Tongue (tissue), 2 donors: ENCODE results near the gene ADGRB2. TPM values are rescaled to one million over a fixed set of nuclear protein-coding genes. Genes with fewer than 3 reads are reported as not detected.

Experiments used
- DNase-seq: peaks from one replicate; pipeline ENCODE4 v3.0.0-alpha.2; 2015
- total RNA-seq: library from RNA; depleted of rRNA; stranded (reverse); fragments of >200 nt; gene quantifications from one replicate; pipeline ENCODE4 v1.2.3, GENCODE V29; 2014

ADGRB2 gene
- total RNA-seq, 1 donor from 2014 or later = 7.9 TPM

DNA sequence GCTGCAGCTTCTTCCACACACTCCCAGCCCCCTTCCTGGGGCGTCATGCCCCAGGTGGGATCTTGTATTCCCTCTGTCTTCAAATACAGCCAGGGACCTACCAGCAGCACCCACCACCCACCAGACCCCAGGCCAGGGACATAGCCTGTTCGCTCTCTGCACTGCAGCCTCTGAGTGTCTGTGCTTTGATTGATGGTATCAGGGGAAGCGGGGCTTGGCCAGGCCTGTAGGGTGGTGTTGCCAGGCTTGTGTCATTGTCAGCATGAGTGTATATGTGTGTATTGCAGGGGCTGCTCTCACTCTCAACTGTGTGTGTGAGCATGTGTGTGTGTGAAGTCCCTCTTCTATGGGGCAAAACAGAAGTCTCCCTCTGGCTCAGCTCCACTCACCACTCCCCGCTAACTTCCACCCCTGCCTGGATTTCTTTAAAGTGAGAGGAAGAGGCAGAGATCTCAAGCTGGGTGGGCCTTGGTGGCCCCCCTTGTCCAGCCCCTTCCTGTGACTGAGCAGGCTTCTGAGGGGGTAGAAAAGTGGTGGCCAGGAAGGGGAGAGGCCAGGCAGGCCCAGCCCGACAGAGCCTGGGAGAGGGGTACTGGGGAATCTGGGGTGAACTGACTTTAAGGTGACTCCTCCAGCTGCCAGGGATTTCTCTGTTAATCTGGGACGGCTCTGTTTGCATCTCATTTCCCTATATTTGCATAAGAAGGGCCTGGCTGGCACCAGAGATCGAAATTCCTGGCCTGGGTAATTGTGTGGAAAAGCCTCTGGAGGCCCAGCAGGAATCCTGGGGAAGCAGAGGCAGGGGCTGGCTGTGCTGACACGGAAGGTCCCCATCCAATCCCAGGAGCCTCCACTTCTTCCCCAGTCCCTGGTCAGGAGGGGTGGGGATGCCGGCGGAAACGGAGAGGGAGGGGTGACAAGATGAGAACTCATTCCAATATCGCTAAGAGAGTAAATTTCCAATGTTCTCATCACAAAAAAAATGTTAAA lies 18.6 kb upstream of the ADGRB2 start:
- DNase-seq = peak; percentile 65

DNA sequence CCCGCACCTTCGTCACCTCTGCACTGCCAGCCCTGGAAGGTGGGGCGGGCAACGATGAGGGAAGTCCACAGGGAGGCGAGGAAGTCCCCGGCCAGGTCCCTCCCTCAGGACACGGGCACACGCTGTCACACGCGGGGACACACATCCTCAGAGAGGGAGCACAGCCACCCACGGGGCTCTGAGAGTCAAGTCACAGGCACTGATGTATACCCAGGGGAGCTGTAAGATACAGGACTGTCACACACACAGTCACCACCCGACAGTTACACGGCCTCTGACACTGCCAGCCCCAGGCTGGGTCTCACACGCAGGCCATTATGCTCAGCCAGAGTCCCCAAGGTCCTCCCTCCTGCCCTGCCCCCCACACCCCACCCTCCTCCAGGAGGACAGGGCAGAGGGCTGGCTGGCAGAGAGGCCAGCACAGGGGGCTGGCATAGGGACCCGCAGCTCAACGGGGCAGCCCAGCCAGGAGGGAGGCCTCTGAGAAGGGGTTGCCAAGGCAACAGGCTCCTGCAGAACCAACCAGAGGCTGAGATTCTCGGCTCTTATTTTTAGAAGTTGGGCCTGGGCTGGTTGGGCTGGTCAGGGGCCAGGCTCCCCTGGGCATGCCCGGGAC lies 17.7 kb upstream of the ADGRB2 start:
- DNase-seq = peak; percentile 71

DNA sequence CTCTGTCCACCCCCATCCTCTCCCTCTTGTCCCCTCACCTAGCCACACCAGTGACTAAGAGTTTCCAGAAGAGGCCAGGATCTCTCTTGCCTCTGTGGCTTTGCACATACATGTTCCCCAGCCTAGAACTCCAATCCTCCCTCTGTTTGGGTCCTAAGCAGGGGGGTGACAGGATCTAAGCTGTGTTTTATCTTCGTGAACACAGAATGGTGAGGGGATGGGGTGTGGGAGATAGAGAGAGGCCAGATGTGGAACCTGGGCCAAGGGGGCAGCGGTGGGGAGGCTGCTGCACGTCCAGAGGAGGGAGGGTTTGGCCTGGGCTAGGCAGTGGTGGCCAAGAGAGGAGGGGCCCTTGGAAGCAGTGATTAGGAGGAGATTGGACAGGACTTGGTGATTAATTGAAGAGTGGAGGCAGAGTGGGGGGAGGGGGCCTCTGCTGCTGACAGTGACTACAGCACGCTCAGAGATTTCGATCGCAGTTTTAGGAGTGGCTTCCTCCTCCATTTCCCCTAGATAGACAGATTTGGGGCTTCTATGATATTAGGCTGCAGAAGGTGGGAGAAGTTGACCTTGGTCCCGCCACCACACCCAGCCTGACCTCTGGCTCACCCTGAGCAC lies 17.1 kb upstream of the ADGRB2 start:
- DNase-seq = no peak

DNA sequence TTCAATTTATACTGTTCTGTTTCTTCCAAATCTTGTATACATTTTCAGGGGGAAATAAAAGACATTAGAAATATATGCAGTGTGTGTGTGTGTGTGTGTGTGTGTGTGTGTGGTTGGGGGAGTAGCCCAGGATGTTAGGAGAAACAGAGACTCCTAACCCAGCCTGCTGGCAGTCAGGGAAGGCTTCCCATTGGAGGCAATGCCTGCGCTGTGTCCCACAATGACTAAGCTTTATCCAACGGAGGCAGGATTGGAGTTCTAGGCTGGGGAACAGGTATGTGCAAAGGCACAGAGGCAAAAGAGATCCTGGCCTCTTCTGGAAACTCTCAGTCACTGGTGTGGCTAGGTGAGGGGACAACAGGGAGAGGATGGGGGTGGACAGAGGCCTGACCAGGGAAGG lies 16.5 kb upstream of the ADGRB2 start:
- no peak for DNase-seq

DNA sequence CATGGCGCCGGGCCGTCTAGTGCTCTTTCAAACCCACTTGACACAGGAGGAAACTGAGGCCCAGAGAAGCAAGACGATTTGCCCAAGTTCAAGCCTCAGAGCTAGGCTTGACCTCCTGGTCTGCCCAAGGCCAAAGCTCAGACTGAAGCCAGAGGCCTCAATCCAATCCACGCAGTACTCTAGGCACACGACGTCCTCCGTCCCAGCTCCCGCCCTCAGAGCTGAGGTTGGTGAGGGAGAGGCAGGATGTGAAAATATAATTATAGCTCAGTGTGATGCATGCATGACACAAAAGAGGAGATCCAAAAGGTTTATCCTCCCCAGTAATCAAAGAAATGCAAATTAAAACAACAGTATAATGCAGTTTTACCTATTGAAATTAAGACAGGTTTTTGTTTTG lies 15.5 kb upstream of the ADGRB2 start:
- no peak for DNase-seq

DNA sequence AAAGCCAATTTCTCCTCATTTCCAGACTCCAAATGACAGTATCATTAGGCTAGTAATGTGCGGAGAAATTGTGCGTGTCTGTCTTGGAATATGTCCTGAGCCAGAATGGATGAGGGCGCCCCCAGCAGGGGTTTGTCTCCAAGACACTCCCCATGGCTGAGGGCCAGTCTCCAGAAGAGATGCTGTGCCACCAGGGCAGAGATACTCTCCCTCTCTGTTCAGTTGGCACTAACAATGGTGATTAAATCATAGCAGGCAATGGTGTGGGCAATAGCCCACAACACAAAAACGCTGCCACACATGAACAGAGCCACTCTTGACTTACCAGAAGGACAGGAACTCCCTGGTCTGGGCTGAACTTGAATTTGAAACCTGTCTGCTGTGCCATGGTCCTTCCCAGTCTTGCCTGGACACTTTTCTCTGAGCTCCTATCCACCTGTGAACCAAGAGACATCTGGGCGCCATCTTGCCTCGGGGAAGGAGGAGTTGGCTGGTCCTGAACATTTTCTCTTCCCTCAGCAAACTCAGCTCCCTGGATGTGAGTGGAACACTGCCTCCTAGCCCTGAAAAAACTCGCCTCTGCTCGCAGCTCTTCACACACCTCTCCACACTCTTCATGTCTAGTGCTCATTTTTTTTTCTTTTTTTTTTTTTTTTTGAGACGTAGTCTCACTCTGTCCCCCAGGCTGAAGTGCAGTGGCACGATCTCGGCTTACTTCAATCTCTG lies 14.8 kb upstream of the ADGRB2 start:
- DNase-seq = no peak

DNA sequence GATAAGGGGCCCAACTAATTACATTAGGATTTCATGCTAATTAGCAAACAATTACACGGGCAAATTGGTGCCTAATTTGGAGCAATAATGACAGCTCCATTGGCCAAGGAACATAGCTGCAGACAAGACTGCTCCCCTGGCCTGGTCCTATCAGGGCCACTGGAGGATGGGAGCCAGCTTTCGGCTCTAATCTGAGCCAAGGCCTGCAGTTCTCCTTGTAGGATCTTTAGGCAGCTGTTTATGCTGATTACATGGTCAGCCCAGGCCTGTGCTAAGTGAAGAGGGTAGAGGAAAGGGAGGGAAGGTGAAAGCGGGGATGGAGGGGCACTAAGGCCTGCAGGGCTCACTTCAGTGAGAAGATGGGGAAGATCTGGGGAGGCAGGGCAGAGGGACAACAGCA lies 12.4 kb upstream of the ADGRB2 start:
- peak; percentile 79 for DNase-seq

DNA sequence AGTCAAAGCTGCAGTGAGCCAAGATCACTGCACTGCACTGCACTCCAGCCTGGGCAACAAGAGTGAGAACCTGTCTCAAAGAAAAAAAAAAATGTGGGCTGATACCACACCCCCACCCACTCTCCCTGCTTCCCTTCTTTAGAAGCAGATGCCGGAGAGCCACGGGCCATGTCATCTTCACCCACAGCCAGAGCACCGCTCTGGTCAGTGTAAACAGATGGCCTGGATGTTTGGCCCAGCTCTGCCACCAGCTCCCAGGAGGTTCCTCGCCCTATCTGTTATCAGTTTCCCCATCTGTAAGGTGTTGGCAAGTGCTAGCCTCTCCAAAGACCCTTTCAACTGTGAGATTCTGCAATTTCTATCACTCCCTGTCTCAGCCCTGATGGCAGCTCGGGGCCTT lies 11.9 kb upstream of the ADGRB2 start:
- no peak for DNase-seq

DNA sequence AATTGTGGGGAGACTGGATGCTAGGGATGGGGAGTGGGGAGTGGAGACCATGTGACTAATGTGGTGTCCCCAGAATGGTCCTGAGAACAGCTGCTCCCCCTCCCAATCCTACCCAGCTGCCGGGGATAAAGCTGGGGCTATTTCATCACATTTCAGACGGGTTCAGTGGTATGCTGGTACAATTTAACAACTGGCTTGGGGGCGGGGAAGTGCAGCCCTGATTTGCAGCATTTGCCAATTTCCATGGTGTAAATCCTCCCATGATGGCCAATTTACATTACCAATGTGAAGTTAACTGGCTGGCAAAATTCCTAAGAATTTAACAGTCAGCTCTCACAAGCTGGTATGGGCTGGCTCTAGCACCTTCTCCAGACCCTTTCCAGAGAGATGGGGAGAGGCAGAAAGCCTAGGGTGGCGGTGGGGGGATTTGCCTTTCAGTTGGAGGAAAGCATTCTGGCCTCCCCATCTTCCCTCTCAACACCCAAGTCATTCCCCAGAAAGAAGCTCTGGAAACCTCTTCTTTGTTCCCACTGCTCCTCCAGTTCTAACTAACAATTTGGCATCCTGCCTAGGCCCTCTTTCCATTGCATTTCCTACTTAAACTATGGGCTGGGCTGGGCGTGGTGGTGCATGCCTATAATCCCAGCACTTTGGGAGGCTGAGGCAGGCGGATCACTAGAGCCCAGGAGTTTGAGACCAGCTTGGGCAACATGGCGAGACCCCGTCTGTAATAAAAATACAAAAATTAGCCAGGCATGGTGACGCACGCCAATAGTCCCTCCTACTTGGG lies 11.3 kb upstream of the ADGRB2 start:
- DNase-seq = peak; percentile 93

DNA sequence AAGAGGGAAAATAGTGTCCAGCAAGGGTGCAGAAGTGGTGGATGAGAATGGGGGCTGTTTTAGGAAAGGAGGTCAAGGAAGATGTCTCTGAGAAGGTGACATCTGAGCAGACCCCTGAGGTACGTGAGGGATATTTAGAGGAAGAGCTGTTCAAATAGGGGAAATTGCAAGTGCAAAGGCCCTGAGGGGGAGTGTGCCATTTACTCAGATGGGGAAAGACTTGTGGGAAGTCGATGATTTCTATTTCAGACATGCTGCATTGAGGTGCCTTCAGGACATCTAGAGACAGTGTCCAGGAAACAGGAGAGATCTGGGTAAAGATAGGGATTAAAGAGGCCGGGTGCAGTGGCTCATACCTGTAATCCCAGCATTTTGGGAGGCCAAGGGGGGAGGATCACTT lies 10.4 kb upstream of the ADGRB2 start:
- no peak for DNase-seq

DNA sequence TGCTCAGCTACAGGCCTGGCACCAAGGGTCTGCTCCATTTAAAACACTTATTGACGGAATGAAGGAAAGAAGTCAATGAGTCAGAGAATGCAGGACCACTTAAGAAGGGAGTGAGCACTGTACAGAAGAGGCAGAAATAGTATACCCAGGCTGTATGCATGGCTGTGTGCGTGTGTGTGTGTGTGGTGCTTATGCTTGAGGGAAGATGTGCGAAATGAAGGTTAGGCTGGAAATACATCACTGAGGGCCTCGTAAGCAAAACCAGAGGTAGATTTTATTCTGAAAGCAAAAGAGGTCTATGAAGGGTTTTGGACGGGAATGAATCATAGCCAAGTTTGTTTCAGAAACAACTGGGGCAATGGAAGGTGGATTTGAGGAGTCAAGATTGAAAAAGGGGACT lies 9.7 kb upstream of the ADGRB2 start:
- no peak for DNase-seq

DNA sequence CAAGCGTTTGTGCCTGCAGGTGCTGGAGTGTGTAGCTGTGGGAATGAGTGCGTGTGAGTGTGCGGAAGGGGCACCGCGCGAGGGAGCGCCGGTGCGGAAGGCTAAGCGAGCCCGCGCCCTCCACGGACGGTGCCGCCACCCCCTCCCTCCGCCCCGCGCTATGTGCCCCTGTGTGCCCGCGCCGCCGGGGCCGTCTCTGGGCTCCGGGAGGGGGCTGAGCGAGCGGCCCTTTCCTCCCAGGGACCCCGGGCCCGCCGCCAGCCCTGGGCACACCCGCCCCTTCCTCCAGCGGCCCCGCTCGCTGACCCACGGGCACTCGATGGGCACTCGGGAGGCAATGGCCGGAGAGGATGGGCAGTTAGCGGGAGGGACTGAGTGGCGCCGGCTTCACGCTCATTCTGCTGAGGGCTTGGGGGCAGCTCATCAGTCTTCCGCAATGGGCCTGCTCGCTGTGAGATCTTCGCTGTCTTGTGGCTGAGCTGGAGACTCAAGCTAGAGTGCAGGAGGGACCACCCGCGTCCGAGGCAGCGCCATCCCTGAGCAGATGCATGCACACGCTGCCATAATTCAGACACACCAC lies 8.6 kb upstream of the ADGRB2 start:
- no peak for DNase-seq

DNA sequence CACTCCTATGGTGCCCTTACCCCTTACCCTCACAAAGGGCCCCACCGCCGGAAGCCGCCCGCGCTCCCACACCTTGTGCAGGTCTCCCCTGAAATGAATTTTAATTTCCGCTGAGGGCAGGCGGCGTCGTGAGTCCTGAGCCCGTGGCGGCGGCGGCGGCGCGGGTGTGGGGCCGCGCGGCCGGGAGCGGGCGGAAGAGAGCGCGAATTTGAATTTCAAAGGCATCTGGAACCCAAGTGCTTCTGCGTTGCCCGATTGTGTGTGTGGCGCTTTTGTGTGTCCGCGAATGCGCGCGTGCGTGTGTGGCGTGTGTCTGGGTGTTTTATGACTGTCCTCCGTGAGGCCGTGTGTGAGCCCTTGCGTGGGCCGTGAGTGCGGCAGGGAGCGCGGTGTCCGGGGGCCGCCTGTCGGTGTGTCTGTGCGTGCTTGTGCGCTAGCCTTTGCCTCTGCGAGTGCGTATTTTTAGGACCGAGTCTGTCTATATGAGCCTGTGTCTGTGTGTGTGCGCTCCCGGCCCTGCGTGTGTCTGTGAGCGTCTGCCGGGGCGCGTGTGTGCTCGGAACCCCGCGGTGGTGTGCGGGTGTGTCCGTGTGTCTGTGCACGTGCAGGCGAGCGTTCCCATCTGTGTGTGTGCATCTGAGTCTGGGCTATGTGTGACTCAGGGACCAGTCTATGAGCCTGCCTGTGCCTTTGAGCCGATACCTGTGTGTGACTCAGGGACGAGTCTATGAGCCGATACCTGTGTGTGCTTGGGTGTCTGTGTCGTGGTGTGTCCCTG lies 7.9 kb upstream of the ADGRB2 start:
- DNase-seq = no peak

DNA sequence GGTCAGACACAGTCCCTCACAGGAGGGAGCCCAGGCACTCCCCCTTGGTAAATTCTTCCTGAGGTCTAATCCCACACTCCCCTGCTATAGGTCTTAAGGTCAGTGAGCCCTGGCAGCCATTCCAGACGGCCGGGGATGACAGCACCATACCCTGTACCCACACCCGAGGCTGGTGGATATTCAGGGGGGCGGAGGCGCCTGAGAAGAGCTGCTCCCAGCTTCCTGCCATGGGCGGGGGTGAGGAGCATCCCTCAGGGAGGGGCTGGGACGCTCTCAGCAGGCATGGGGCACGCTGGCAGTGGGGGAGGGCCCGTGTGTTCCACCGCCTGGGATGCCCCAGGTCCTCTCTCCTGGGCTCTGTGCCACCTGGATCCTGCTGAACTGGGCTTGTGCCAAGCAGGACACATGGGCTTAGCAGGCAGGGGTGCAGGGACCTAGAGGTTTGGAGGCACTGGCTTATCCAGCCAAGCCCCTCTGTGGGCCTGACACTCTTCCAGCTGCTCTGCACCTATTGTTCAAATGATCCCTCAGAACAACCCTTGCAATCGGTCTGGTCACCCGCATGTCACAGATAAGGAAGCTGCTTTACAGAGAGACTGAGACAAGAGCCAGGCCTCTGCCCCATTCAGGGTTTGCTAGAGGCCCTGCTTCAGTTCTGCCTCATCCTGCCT lies 5.7 kb upstream of the ADGRB2 start:
- no peak for DNase-seq

DNA sequence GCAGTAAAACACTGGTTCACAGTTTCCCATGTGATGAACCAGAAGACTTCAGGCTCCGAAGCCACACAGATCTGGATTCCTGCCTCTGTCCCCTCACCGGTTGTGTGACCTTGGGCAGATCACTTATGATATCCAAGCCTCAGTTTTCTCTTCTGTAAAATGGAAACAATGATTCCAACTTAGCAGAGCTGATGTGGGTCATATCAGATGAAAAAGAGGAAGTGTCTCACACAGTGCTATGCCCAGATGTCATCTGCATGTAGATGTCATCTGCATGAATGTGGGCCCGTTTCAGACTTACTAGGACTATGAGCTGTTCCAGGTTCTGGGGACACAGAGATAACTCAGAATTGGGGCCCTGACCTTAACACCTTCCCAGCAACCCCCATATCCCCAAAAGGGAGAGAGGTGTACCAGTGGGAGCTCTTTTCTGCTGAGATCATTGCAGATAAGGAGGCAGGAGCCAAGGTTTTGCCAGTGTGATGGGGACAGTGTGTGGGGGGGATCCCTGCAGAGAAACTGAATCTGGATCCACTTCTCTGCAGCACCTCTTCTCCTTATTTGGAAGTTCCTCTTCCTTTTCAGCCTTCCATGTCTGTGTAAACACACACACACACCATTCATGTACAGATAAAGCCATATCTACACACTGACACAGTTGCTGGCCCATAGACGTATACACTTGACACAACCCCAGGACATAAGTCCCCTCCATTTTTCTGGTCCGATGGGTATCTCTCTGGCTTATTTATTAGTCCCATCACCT lies 5.0 kb upstream of the ADGRB2 start:
- no peak for DNase-seq

DNA sequence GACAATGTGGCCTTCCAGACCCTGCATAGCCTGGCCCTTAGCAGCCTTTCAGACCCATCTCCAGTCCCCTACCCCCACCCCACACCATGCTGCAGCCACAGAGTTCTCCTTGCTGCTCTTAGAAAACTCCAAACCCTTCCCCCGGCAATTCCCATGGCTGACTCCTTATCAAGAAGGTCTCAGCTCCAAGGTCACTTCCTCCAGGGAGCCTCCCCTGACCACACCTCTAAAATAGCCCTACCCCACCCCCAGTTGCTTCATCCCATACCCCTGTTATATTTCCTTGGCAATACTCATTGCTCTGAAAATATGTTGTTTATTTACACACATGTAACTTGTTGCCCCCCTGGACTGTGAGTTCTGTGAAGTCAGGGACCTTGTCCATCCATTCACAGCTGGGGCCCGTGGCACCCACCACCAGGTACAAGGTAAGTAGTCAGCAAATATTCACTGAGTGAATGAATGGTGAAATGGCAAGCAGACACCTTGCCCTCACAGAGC lies 4.3 kb upstream of the ADGRB2 start:
- DNase-seq = no peak

DNA sequence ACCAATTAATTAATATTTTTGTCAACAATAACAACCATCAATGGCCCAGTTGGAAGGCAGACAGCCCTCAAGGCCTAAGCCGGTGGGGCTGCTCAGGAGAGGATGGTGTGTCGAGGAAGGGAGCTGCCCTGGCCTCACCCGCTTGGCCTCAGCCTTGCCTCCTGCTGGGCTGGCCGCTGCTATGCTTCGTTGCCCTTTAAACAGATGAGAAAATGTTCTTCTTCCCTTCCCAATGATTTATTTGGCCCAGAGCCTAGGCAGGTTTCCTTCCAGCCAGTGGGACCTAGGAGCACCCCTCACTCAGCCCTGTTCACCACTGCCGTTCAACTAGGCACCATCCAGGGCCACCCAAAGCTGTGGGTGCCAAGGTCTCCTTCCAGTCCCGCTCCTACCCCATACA lies 3.1 kb upstream of the ADGRB2 start:
- no peak for DNase-seq

DNA sequence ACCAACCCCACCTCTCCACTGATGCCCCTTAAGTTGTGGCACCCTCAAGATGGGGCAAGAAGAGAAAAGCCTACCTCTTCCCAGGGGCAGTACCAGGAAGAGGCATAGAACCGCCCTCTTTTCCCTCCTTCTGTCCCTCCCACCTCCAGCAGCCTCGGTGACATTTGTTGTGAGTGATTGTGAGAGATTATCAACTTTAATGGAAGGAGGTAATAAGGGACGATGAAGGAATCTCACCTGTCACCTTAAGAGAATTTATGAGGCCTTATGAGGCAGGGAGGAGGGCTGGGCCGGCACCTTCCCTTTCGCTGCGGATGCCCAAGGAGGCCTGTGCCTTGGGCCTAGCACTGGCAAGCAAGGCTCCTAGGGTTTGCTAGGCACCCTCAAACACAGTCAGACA lies 1.4 kb upstream of the ADGRB2 start:
- DNase-seq = no peak

DNA sequence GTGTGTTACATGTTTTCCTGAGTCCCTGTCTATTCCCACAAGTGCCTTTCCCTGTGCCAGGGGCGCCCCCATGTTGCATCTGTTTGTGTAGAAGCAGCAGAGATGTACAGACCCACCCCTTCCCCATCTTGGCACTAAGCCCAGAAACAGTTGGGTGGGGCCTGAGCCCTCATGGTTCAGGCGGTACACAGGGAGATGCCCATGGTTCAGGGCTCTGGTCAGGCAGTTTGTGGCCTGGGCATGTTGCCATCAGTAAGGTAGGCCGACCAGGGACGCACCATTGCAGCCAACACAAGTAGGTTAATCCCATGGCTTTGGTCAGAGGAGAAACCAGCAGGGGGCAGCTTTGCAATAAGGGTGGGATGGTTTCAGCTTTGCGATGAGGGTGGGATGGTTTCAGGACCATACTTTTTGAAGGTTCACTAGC lies 914 bp upstream of the ADGRB2 start:
- DNase-seq = peak; percentile 77
